ENCODE data around the gene GXYLT1. TPM values are rescaled to one million over a fixed set of nuclear protein-coding genes. Genes with fewer than 3 reads are reported as not detected.
A peak's percentile ranks its signal among the peaks of the same experiment; 100 is the strongest.

GXYLT1 gene
- total and polyA plus RNA-seq, 9 of the 15 experiments (the other 6 are each of a cell fraction or from before 2014, with no cell fraction given), result 1.4 to 9.3 (median 5.5) TPM

DNA sequence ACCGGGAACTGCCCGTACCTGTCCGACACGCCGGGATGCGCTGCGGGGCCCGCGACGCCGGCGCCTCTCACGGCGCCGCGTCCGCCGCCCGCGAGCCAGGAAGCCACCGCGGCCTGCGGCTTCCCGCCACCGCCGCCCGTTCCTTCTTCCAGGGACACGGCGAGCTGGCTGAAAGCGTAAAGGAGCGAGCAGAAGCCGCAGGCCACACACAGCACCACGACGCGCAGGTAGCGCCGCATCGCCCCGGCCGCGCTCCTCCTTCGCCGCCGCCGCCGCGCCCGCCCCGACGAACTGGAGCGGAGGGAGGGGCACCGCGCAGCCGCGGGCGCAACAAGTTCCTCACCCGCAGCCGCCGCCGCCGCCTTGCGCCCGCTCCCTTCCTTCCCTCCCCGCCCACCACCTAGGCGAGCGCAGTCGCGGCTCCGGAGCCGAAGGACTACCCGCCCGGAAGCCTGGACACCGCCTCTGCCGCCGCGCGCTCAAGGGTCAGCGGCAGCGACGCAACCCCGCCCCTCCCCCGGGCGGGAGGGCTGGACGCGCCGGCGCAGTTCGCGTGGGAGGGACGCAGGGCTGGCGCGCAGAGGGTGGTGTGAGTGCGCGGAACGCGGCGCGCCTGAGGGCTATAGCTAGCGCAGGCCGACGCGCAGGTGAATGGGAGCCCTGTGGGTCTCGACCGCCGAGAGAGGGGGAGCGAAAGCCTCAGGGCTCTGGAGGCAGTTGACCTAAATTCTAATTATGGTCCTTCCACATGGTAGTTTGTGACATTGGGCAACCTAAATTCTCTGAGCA lies at the start of gene GXYLT1 (continued):
- TF ChIP-seq, protein P1, sequence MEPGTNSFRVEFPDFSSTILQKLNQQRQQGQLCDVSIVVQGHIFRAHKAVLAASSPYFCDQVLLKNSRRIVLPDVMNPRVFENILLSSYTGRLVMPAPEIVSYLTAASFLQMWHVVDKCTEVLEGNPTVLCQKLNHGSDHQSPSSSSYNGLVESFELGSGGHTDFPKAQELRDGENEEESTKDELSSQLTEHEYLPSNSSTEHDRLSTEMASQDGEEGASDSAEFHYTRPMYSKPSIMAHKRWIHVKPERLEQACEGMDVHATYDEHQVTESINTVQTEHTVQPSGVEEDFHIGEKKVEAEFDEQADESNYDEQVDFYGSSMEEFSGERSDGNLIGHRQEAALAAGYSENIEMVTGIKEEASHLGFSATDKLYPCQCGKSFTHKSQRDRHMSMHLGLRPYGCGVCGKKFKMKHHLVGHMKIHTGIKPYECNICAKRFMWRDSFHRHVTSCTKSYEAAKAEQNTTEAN (CRISPR knock-in tag; IDR thresholded peaks at IDR 0.05), result peak; percentile 57; the same call in 1 of the 2 replicates
- TF ChIP-seq ZNF431 (CRISPR knock-in tag; IDR thresholded peaks at IDR 0.05), result 0 out of 2 replicates have a peak, but pooled peaks have one; percentile 23
- TF ChIP-seq CBX3 (IDR thresholded peaks at IDR 0.05; ENCODE audit: borderline replicate concordance in 1 of 2, low read length in 2 of 2), result peak in 1 of 2 experiments; percentile 69; a peak in 1 of 3 replicates
- TF ChIP-seq, protein P2, sequence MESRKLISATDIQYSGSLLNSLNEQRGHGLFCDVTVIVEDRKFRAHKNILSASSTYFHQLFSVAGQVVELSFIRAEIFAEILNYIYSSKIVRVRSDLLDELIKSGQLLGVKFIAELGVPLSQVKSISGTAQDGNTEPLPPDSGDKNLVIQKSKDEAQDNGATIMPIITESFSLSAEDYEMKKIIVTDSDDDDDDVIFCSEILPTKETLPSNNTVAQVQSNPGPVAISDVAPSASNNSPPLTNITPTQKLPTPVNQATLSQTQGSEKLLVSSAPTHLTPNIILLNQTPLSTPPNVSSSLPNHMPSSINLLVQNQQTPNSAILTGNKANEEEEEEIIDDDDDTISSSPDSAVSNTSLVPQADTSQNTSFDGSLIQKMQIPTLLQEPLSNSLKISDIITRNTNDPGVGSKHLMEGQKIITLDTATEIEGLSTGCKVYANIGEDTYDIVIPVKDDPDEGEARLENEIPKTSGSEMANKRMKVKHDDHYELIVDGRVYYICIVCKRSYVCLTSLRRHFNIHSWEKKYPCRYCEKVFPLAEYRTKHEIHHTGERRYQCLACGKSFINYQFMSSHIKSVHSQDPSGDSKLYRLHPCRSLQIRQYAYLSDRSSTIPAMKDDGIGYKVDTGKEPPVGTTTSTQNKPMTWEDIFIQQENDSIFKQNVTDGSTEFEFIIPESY (CRISPR knock-in tag; IDR thresholded peaks at IDR 0.05), result peak; percentile 53
- peak; percentile 58 for TF ChIP-seq NEUROD1 (IDR thresholded peaks at IDR 0.05; ENCODE audit: borderline replicate concordance, low read depth, low read length, partially characterized antibody)
- TF ChIP-seq RBM25 (IDR thresholded peaks at IDR 0.05; ENCODE audit: low read depth, low read length, severe bottlenecking), result peak; percentile 46
- TF ChIP-seq, protein P3, sequence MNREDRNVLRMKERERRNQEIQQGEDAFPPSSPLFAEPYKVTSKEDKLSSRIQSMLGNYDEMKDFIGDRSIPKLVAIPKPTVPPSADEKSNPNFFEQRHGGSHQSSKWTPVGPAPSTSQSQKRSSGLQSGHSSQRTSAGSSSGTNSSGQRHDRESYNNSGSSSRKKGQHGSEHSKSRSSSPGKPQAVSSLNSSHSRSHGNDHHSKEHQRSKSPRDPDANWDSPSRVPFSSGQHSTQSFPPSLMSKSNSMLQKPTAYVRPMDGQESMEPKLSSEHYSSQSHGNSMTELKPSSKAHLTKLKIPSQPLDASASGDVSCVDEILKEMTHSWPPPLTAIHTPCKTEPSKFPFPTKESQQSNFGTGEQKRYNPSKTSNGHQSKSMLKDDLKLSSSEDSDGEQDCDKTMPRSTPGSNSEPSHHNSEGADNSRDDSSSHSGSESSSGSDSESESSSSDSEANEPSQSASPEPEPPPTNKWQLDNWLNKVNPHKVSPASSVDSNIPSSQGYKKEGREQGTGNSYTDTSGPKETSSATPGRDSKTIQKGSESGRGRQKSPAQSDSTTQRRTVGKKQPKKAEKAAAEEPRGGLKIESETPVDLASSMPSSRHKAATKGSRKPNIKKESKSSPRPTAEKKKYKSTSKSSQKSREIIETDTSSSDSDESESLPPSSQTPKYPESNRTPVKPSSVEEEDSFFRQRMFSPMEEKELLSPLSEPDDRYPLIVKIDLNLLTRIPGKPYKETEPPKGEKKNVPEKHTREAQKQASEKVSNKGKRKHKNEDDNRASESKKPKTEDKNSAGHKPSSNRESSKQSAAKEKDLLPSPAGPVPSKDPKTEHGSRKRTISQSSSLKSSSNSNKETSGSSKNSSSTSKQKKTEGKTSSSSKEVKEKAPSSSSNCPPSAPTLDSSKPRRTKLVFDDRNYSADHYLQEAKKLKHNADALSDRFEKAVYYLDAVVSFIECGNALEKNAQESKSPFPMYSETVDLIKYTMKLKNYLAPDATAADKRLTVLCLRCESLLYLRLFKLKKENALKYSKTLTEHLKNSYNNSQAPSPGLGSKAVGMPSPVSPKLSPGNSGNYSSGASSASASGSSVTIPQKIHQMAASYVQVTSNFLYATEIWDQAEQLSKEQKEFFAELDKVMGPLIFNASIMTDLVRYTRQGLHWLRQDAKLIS (CRISPR knock-in tag; IDR thresholded peaks at IDR 0.05), result 0 out of 2 replicates have a peak, but pooled peaks have one; percentile 72
- TF ChIP-seq ZBTB1 (CRISPR knock-in tag; IDR thresholded peaks at IDR 0.05; ENCODE audit: borderline replicate concordance, low read depth), result peak; percentile 94
- TF ChIP-seq MIER1 (IDR thresholded peaks at IDR 0.05; ENCODE audit: low read depth), result no peak
- 0 out of 2 replicates have a peak, but pooled peaks have one; percentile 27 for TF ChIP-seq CEBPG (CRISPR knock-in tag; IDR thresholded peaks at IDR 0.05)
- peak in 1 of 2 experiments; percentile 46; a peak in 1 of 4 replicates for TF ChIP-seq CEBPG (tag; conservative IDR thresholded peaks at IDR 0.05 in 1 of 2, IDR thresholded peaks at IDR 0.05 in 1 of 2)
- TF ChIP-seq ZNF232 (CRISPR knock-in tag; IDR thresholded peaks at IDR 0.05), result 0 out of 2 replicates have a peak, but pooled peaks have one; percentile 20
- peak; percentile 83 for TF ChIP-seq PHF8 (IDR thresholded peaks at IDR 0.05; ENCODE audit: borderline replicate concordance, low read length)
- TF ChIP-seq, protein P4, sequence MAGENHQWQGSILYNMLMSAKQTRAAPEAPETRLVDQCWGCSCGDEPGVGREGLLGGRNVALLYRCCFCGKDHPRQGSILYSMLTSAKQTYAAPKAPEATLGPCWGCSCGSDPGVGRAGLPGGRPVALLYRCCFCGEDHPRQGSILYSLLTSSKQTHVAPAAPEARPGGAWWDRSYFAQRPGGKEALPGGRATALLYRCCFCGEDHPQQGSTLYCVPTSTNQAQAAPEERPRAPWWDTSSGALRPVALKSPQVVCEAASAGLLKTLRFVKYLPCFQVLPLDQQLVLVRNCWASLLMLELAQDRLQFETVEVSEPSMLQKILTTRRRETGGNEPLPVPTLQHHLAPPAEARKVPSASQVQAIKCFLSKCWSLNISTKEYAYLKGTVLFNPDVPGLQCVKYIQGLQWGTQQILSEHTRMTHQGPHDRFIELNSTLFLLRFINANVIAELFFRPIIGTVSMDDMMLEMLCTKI (IDR thresholded peaks at IDR 0.05; ENCODE audit: partially characterized antibody), result no peak
- TF ChIP-seq GTF2F1 (IDR thresholded peaks at IDR 0.05; ENCODE audit: low read depth, low read length), result peak; percentile 17; the same call in 1 of the 2 replicates
